Lower leg skin (tissue), 4 donors: ENCODE data around the gene ATP11B. TPM values are rescaled to one million over a fixed set of nuclear protein-coding genes. Genes with fewer than 3 reads are reported as not detected.

Experiments
- DNase-seq, 2 donors: peaks; one replicate each; pipeline ENCODE4 v3.0.0-alpha.2; 2019; ENCODE audit warnings: low spot score in 2 of 2
- H3K4me3 ChIP-seq: fragments of 200-600 bp; sonication (generic); 2 replicates; pipeline ENCODE4 v1.5.1; 2017; ENCODE audit warnings: mild to moderate bottlenecking, low read depth; ENCODE audit not compliant: poor library complexity, severe bottlenecking
- CTCF ChIP-seq, 3 donors: fragments of 450-650 bp; IDR thresholded peaks; one replicate each; pipeline ENCODE4 v1.5.1; 2016; ENCODE audit warnings: antibody characterized with exemption in 3 of 3, mild to moderate bottlenecking in 3 of 3, moderate library complexity in 2 of 3
- POLR2A ChIP-seq, 2 donors: fragments of 450-650 bp; IDR thresholded peaks; one replicate each; pipeline ENCODE4 v1.6.1; 2016 to 2017; ENCODE audit warnings: antibody characterized with exemption in 2 of 2, mild to moderate bottlenecking in 1 of 2, moderate library complexity in 1 of 2
- WGBS, 2 donors: methylation state at CpG; one replicate each; pipeline ENCODE4 v1.1.5; 2018; 5-methylcytosine and 5-hydroxymethylcytosine counted together
- intact Hi-C: fragments of 100-400 bp; cut with DNase I; formaldehyde crosslinking; loops from one replicate; pipeline ENCODE4 v1.15.0; 2023; ENCODE audit warnings: low total_unique reads
- total RNA-seq, 4 donors: library from RNA; depleted of rRNA; stranded (reverse); fragments of >200 nt; gene quantifications; one replicate each; pipeline ENCODE4 v1.1.0, GENCODE V29; 2016

The ATP11B gene
- total RNA-seq, 4 donors from 2014 or later, result 109 to 148 (median 116) TPM

GRCh38 chr3:182913889-182914288 is 120.6 kb downstream of the ATP11B start:
- TF ChIP-seq POLR2A (IDR thresholded peaks at IDR 0.05), result no peak
- intact Hi-C loops, result no loop called here
- 64 to 65% methylated on average over 4 of the region's 4 CpGs for WGBS, 2 donors
- no peak for DNase-seq
- H3K4me3 ChIP-seq, result no peak overlapping the region

GRCh38 chr3:182914341-182914740 is 121.0 kb downstream of the ATP11B start:
- intact Hi-C loops, result no loop called here
- 73 to 77% methylated on average over 1 of the region's 1 CpG for WGBS, 2 donors
- no peak for DNase-seq
- TF ChIP-seq POLR2A (IDR thresholded peaks at IDR 0.05) (no peak), CTCF (IDR thresholded peaks at IDR 0.05) (no peak)
- H3K4me3 ChIP-seq, result no peak overlapping the region

- WGBS, 2 donors, result 80 to 87% methylated on average over 3 of the region's 3 CpGs
- TF ChIP-seq CTCF (IDR thresholded peaks at IDR 0.05), result no peak
- no peak for TF ChIP-seq POLR2A (IDR thresholded peaks at IDR 0.05)
- no peak overlapping the region for H3K4me3 ChIP-seq
- intact Hi-C loops, result no loop called here
- DNase-seq, result no peak
These were observed 123.8 kb downstream of the ATP11B start for GRCh38 chr3:182917134-182917533.

GRCh38 chr3:182919866-182920357 is 126.6 kb downstream of the ATP11B start:
- no peak for DNase-seq
- WGBS, 2 donors, result 87 to 90% methylated on average over 5 of the region's 5 CpGs
- no peak overlapping the region for H3K4me3 ChIP-seq
- no peak for TF ChIP-seq POLR2A (IDR thresholded peaks at IDR 0.05)
- TF ChIP-seq CTCF (IDR thresholded peaks at IDR 0.05), result no peak
- intact Hi-C loops, result no loop called here

GRCh38 chr3:182920515-182921084 is 127.3 kb downstream of the ATP11B start:
- no peak overlapping the region for H3K4me3 ChIP-seq
- no peak for TF ChIP-seq CTCF (IDR thresholded peaks at IDR 0.05)
- TF ChIP-seq POLR2A (IDR thresholded peaks at IDR 0.05), result no peak
- intact Hi-C loops, result no loop called here
- WGBS, 2 donors, result 68% methylated on average over 9 of the region's 9 CpGs
- DNase-seq, result no peak

GRCh38 chr3:182921665-182922355 is 128.5 kb downstream of the ATP11B start:
- no peak for TF ChIP-seq CTCF (IDR thresholded peaks at IDR 0.05)
- no peak overlapping the region for H3K4me3 ChIP-seq
- WGBS, 2 donors, result 58 to 64% methylated on average over 4 of the region's 4 CpGs

More at GRCh38 chr3:182921665-182922355, 128.5 kb downstream of the ATP11B start:
- intact Hi-C loops, result no loop called here
- no peak for DNase-seq
